Endothelial cell (in vitro differentiated cells): ENCODE data around the gene ARHGAP11B.
"Not testable (repeated sequence)": the region's sequence is repeated elsewhere in the genome, so short reads cannot be mapped to it uniquely, and the experiment has no call there.

Experiments used
- DNase-seq: peaks from one replicate; pipeline ENCODE4 v3.0.0; 2021; ENCODE audit warnings: low spot score
- H3K27ac Mint-ChIP-seq: one replicate; pipeline ENCODE4 v1.8.0; 2021; ENCODE audit warnings: mixed read lengths, inconsistent platforms; ENCODE audit not compliant: unreplicated experiment
- H3K27me3 Mint-ChIP-seq: one replicate; pipeline ENCODE4 v1.8.0; 2021; ENCODE audit warnings: mild to moderate bottlenecking, moderate library complexity, mixed read lengths, inconsistent platforms; ENCODE audit not compliant: unreplicated experiment
- H3K36me3 Mint-ChIP-seq: one replicate; pipeline ENCODE4 v1.8.0; 2021; ENCODE audit warnings: mild to moderate bottlenecking, low read depth, mixed read lengths, inconsistent platforms; ENCODE audit not compliant: unreplicated experiment
- H3K4me1 Mint-ChIP-seq: one replicate; pipeline ENCODE4 v1.8.0; 2021; ENCODE audit warnings: mild to moderate bottlenecking, mixed read lengths, inconsistent platforms; ENCODE audit not compliant: unreplicated experiment
- H3K4me3 Mint-ChIP-seq: one replicate; pipeline ENCODE4 v1.8.0; 2021; ENCODE audit warnings: mild to moderate bottlenecking, mixed read lengths, inconsistent platforms; ENCODE audit not compliant: unreplicated experiment
- H3K9me3 Mint-ChIP-seq: one replicate; pipeline ENCODE4 v1.8.0; 2021; ENCODE audit warnings: mixed read lengths, inconsistent platforms; ENCODE audit not compliant: unreplicated experiment
- TF ChIP-seq, protein P1 (sequence below): fragments of 200-600 bp; sonication (generic); IDR thresholded peaks from one replicate; pipeline ENCODE4 v1.5.0; 2021; ENCODE audit warnings: antibody characterized with exemption; ENCODE audit not compliant: unreplicated experiment

Gene ARHGAP11B

GRCh38 chr15:30650012-30650929, 24.3 kb downstream of the ARHGAP11B start:
- no peaks in the 10 kb centered on the region for H3K27me3 Mint-ChIP-seq
- H3K27ac Mint-ChIP-seq, result peak overlapping the region; percentile 62
- DNase-seq, result no peak
- peaks cover 18% of the 10 kb centered on the region for H3K4me1 Mint-ChIP-seq
- TF ChIP-seq, protein P1, sequence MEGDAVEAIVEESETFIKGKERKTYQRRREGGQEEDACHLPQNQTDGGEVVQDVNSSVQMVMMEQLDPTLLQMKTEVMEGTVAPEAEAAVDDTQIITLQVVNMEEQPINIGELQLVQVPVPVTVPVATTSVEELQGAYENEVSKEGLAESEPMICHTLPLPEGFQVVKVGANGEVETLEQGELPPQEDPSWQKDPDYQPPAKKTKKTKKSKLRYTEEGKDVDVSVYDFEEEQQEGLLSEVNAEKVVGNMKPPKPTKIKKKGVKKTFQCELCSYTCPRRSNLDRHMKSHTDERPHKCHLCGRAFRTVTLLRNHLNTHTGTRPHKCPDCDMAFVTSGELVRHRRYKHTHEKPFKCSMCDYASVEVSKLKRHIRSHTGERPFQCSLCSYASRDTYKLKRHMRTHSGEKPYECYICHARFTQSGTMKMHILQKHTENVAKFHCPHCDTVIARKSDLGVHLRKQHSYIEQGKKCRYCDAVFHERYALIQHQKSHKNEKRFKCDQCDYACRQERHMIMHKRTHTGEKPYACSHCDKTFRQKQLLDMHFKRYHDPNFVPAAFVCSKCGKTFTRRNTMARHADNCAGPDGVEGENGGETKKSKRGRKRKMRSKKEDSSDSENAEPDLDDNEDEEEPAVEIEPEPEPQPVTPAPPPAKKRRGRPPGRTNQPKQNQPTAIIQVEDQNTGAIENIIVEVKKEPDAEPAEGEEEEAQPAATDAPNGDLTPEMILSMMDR, result no peak
- no peak overlapping the region for H3K4me3 Mint-ChIP-seq
- H3K9me3 Mint-ChIP-seq, result no peaks in the 10 kb centered on the region
- H3K36me3 Mint-ChIP-seq, result no peaks in the 10 kb centered on the region

DNA sequence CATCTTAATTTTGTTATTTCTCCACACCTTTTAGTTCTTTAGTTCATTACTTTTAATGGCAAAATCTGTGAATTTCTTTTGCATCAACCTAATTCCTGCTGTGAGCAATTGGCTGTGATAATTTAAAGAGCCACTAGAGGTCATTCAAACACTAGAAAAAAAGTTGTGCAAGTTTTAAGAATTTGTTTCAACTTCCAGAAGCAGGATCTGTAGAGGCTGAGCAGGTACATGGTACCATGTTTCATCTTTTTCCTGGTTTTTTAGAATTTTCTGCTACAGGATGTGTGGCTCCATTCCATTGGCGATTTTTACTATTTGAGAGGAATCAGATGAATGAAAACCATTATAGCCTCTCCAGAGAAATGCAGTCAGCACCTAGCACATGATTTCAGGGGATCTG, 35.2 kb downstream of the ARHGAP11B start:
- H3K9me3 Mint-ChIP-seq, H3K4me1 Mint-ChIP-seq, H3K27ac Mint-ChIP-seq, DNase-seq, H3K4me3 Mint-ChIP-seq, H3K27me3 Mint-ChIP-seq, H3K36me3 Mint-ChIP-seq: not testable (repeated sequence)
- TF ChIP-seq, protein P1, result peak; percentile 50

DNA sequence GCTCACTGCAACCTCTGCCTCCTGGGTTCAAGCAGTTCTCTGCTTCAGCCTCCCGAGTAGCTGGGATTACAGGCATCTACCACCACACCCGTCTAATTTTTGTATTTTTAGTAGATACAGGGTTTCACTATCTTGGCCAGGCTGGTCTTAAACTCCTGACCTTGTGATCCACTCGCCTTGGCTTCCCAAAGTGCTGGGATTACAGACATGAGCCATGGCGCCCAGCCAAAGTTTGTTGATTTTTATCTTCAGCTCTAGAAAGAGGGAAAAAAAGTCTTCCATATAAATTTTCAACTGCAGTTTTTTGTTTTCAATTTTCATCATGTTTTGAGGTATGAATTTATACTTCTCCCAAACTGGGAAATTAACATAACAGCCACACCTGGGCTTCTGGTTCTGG, 43.7 kb downstream of the ARHGAP11B start:
- not testable (repeated sequence) for H3K27me3 Mint-ChIP-seq, DNase-seq, H3K4me3 Mint-ChIP-seq, H3K9me3 Mint-ChIP-seq, H3K36me3 Mint-ChIP-seq
- H3K27ac Mint-ChIP-seq, result peak overlapping the region; percentile 59
- H3K4me1 Mint-ChIP-seq, result peaks cover 11% of the 10 kb centered on the region

DNA sequence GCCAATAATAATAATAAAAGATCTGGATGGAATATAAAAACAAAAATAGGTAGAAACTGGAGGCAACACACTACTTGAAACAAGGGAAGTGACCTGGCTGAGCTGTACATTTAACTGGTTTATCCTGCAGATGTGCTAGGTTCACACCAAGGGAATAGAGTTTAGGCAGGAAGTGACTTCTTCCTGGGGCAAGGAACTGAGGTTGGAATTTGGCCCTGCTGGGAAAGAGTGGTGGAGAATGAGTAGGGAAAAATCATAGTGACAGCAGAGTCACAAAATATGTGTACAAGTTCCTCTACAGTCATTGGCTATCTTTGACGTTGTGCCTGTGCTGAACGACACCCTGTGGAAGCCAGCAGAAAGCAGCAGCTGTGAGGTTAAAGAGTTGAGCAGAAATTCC, 44.1 kb downstream of the ARHGAP11B start:
- Mint-ChIP-seq H3K4me3 (no peak overlapping the region), H3K27me3 (no peaks in the 10 kb centered on the region), H3K36me3 (no peaks in the 10 kb centered on the region), H3K27ac (peak overlapping the region; percentile 59), H3K9me3 (no peaks in the 10 kb centered on the region), H3K4me1 (peaks cover 11% of the 10 kb centered on the region)
- DNase-seq, result no peak
- TF ChIP-seq, protein P1, result no peak

DNA sequence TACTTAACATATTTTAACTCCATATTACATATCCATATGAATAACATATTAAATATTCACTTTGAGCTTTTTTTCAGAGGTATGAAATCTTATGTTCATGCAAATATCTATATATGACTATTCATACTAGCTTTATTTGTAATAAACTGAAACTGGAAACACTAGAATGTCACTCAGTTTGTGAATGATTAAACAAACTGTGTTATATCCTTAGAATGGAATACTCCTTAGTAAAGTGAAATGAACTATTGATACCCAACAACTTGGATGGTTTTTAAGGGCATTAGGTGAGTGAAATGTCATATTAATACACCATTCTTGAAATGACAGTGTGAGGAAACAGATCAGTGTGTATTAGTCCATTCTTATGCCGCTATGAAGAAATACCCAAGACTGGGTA, 45.4 kb downstream of the ARHGAP11B start:
- TF ChIP-seq, protein P1, result no peak
- no peaks in the 10 kb centered on the region for H3K36me3 Mint-ChIP-seq
- H3K4me3 Mint-ChIP-seq, result no peak overlapping the region
- H3K9me3 Mint-ChIP-seq, result no peaks in the 10 kb centered on the region
- H3K27me3 Mint-ChIP-seq, result no peaks in the 10 kb centered on the region
- no peak for DNase-seq
- H3K27ac Mint-ChIP-seq, result no peak overlapping the region
- H3K4me1 Mint-ChIP-seq, result peaks cover 11% of the 10 kb centered on the region
